ENCODE results near the gene APBA3. TPM values are rescaled to one million over a fixed set of nuclear protein-coding genes. Genes with fewer than 3 reads are reported as not detected.

The APBA3 gene
- total and polyA plus RNA-seq, 8 donors: 15.5 to 24.7 (median 19.8) TPM

DNA sequence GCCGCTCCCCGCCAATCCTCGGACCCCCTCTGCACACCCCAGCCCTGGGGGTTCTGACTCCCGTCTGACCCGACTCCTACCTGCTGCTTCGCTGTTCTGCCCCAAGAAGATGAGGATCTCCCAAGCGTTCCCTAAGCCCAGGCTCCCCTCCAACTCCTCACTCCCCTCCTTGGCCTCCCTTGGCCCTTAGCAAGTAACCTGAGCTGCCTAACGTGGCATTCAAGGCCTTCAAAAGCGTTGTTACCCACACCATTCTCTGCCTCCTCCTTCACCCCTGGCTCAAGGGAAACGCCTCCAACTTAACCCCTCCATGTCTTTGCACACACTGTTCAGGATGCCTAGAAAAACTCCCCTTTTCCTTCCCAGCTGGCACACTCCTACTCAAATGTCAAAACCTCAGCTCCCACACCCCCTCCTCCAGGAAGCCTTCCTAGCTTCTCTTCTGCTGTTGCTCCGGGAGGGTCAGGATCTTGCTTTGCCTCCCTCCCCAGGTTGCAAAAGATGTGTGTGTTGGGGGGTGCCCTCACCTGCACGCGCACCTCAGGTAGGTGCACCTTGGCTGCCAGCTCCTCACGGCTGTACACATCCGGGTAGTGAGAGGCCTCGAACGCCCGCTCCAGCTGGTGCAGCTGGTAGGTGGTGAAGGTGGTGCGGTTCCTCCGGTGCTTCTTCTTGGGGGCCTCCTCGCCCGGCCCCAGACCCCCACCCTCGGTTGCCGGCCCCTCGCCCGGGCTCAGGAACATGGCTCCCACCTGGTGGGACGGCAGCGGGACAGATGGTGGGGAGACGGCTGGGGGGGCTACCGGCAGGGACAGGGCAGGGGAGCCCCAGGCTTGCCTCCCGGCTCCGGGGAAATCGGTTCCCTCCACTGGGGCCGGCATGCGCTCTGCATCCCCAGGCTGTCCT, 9.8 kb upstream of the APBA3 start:
- H3K4me3 ChIP-seq: no peak overlapping the region
- peaks cover 0 to 7% of the 10 kb centered on the region in 2 donors for H3K4me1 ChIP-seq
- no peaks in the 10 kb centered on the region for H3K9me3 ChIP-seq
- H3K27me3 ChIP-seq: no peaks in the 10 kb centered on the region
- peaks cover 0 to 40% of the 10 kb centered on the region in 2 donors for H3K36me3 ChIP-seq
- DNase-seq (peak in 1 of 4 donors; percentile 69), ATAC-seq (no peak)
- intact Hi-C loops (cut with DNase I): no loop called here
- no peak overlapping the region for H3K27ac ChIP-seq
- no peak for TF ChIP-seq CTCF (IDR thresholded peaks at IDR 0.05)

- peak in 1 of 4 donors; percentile 72 for DNase-seq
- H3K9me3 ChIP-seq: no peaks in the 10 kb centered on the region
Measured at GRCh38 chr19:3770136-3770999, 8.9 kb upstream of the APBA3 start.

DNA sequence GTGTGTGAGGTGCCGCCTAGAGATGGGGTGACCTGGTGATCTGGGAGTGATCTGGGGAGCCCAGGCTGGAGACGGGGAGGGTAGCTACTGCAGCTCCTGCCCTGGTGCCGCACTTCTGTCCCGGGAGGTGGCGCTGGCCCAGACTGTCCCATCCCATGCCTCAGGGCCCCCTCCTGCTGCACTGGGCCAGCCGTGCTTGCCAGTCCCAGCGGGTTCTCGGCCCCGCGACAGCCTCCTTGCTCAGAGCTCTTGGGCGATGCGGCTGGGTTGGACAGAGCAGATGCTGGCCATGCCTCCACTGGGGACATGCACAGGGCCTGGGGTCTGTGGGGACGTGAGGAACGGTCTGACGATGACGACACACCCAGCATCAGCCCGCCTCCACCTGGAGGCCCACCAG, 8.0 kb upstream of the APBA3 start:
- H3K27me3 ChIP-seq: no peaks in the 10 kb centered on the region
- intact Hi-C loops (cut with DNase I): no loop called here
- peaks cover 0 to 9% of the 10 kb centered on the region in 2 donors for H3K4me1 ChIP-seq
- TF ChIP-seq CTCF (IDR thresholded peaks at IDR 0.05): no peak
- ATAC-seq (no peak), DNase-seq (peak in 1 of 4 donors; percentile 63)
- peaks cover 0 to 54% of the 10 kb centered on the region in 2 donors for H3K36me3 ChIP-seq
- H3K9me3 ChIP-seq: no peaks in the 10 kb centered on the region
- H3K27ac ChIP-seq: no peak overlapping the region
- H3K4me3 ChIP-seq: no peak overlapping the region

More at GRCh38 chr19:3770136-3770999, 8.9 kb upstream of the APBA3 start:
- intact Hi-C loops (cut with DNase I): no loop called here
- no peak for ATAC-seq
- Histone ChIP-seq H3K36me3 (peaks cover 0 to 49% of the 10 kb centered on the region in 2 donors), H3K4me1 (peaks cover 0 to 9% of the 10 kb centered on the region in 2 donors), H3K4me3 (no peak overlapping the region), H3K27ac (no peak overlapping the region), H3K27me3 (no peaks in the 10 kb centered on the region)
- no peak for TF ChIP-seq CTCF (IDR thresholded peaks at IDR 0.05)

DNA sequence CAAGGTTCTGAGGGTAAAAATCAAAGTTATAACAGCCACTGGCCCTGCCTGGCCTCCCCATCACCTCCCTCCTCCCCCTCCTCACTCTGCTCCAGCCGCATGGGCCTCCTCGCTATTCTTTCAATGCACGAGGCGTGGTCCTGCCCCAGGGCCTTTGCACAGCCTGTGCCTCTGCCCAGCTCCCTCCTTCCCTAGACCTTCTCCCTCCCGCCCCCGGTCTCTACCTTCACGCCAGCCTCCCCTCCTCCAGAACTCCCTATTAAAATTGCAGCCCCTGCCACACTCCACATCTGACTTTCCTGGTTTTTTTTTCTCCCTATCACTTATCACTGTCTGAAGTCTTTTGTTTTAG, 7.2 kb upstream of the APBA3 start:
- no peak for ATAC-seq
- no peak for DNase-seq
- no peak overlapping the region for H3K4me3 ChIP-seq
- no peaks in the 10 kb centered on the region for H3K27me3 ChIP-seq
- peaks cover 0 to 54% of the 10 kb centered on the region in 2 donors for H3K36me3 ChIP-seq
- no peak overlapping the region for H3K27ac ChIP-seq
- no peak for TF ChIP-seq CTCF (IDR thresholded peaks at IDR 0.05)
- intact Hi-C loops (cut with DNase I): no loop called here
- peaks cover 0 to 14% of the 10 kb centered on the region in 2 donors for H3K4me1 ChIP-seq
- no peaks in the 10 kb centered on the region for H3K9me3 ChIP-seq
